Fibroblast of lung (primary cell): ENCODE measurements around the gene NKD1.

ENCODE experiments used
- EZH2 ChIP-seq: IDR thresholded peaks from 2 replicates; pipeline ENCODE4 v1.5.1; 2012; ENCODE audit warnings: low read length, control low read depth, mild to moderate bottlenecking; ENCODE audit errors: missing control alignments
- TF ChIP-seq, protein P1 (sequence below), 2 donors: IDR thresholded peaks in 1 of 2; conservative IDR thresholded peaks in 1 of 2; 1 replicate in 1 of 2; 2 replicates in 1 of 2; pipeline ENCODE4 v1.5.1; 2011 to 2012; ENCODE audit warnings: low read length in 2 of 2, control low read depth in 1 of 2, inconsistent platforms in 1 of 2, low read depth in 1 of 2, mild to moderate bottlenecking in 1 of 2

DNA sequence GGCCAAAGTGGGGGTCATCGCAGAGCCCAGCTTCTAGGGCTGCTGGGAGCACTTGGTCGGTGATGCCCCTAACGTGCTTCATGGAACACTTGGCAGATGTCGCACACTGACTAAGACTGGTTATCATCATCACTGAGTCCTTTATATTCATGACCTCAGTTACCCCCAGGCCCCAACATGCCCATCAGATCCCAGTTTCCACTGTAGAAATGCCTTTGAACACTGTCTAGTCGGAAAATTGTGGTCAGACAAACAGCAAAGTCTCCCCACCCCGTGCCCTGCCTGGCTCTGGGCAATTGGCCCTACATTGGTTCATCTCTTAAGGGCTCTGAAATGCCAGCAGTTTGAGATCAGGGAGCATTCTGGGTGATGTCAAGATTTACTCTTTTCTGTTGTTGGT lies 51.3 kb downstream of the NKD1 start:
- TF ChIP-seq, protein P1, sequence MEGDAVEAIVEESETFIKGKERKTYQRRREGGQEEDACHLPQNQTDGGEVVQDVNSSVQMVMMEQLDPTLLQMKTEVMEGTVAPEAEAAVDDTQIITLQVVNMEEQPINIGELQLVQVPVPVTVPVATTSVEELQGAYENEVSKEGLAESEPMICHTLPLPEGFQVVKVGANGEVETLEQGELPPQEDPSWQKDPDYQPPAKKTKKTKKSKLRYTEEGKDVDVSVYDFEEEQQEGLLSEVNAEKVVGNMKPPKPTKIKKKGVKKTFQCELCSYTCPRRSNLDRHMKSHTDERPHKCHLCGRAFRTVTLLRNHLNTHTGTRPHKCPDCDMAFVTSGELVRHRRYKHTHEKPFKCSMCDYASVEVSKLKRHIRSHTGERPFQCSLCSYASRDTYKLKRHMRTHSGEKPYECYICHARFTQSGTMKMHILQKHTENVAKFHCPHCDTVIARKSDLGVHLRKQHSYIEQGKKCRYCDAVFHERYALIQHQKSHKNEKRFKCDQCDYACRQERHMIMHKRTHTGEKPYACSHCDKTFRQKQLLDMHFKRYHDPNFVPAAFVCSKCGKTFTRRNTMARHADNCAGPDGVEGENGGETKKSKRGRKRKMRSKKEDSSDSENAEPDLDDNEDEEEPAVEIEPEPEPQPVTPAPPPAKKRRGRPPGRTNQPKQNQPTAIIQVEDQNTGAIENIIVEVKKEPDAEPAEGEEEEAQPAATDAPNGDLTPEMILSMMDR (conservative IDR thresholded peaks at IDR 0.05 in 1 of 2, IDR thresholded peaks at IDR 0.05 in 1 of 2; ENCODE audit: low read depth in 1 of 2, low read length in 2 of 2): no peak
- no peak for TF ChIP-seq EZH2
